Bone marrow (tissue), 2 donors: ENCODE results near the gene PGBD5.

ENCODE experiments used
- DNase-seq, 2 donors: peaks; one replicate each; lab custom pipeline; 2025; lab: John Stamatoyannopoulos, UW

The PGBD5 gene

DNA sequence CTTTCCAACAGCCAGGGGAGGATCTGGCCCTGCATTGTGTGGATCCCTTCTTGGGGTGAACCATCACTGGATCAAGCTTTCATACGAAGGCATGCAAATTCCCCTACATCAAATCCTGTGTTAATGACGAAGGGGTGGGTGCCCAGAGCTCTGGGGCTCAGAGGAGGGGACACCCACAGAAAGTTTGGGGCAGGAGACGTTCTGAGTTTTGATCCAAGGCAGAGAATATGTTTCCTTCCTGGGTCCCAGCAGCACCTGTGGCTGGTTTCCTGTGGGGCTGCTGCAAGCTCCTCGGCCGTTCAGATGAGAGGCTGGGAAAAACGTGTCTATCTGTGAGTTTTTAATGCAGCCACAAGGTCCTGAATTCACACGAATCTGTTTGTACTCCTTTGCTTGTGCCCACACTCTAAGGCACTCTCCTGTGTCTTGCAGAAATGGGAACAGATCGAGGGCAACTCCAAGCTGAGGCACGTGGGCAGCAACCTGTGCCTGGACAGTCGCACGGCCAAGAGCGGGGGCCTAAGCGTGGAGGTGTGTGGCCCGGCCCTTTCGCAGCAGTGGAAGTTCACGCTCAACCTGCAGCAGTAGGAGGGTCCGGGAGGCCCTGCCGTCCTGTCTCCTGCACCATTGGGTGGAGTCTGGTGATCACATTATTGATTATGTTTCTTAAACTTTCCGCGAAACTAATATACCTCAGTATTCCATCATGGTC is 147.1 kb downstream of the PGBD5 start:
- no peak for DNase-seq

DNA sequence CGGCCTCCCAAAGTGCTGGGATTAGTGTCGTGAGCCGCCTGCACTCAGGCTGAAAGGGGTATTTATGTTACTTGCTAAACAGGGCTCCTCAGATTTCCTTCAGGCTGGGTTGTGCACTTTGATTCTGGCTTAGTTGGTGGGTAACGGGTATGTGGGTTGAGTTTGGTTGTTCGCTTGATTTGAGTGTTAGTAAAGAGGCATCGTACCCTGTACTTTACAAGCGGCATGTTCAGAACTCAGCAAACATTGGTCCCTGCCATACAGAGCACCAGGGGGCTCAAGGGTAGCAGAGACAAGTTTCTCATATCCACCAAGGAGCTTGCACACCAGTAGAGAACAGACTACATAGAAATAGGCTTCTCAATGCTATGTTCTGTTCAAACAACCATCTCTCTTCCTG is 147.8 kb downstream of the PGBD5 start:
- DNase-seq, result no peak

DNA sequence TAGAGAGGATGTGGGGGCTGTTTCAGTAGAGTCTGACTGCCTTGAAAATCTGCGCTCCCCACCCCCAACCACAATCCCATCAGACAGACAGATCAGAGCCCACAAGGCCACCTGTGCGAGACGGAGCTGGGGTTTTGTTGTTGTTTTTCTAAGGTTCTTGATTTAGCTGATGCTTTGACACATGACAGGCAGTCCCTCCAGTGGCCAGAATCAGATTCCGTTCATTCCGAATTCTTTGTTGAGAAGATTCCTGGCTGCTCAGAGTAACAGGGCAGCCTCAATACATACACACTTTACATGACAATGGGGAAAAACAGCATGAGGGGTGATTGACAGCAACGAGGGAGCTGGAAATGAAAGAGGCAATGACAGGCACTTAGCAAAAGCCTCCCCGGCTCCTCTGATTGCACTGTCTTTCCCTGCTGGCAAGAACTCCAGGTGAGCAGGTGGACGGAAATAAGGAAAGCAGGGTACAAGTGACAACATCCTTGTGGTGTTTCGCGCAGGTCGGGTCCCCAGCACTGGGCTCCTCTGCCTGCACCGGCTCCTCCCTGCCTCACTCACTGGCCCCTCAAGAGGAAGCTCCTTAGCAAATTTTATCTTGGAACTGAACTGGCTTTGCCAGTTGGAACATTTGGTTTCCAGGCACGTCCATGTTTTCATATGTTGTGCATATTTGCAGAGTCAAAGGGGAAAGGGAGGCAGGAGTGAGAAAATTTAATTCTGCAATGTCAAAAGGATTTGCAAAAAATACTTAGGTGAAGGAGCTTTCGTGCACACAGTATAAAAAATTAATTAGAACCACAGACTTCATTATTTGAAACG is 148.7 kb downstream of the PGBD5 start:
- DNase-seq, result no peak

DNA sequence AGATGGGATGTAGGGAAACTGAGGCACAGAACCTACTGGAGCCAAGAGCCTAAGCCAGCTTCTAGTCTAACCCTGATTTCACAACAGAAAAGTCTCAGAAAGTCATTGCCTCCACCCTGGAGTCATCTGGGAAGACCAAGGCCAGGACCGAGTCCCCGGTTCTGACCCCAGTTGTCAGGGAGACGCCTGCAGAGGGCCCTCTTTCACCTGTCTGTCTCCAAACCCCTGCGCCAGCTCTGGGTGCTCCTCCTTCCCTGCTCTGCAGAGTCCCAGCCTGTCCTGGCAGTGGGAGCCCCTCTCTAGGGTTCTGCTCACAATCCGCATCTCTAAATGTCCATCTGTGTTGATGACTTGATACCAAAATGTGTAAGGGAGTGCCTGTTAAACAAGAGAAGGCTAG is 149.7 kb downstream of the PGBD5 start:
- no peak for DNase-seq

DNA sequence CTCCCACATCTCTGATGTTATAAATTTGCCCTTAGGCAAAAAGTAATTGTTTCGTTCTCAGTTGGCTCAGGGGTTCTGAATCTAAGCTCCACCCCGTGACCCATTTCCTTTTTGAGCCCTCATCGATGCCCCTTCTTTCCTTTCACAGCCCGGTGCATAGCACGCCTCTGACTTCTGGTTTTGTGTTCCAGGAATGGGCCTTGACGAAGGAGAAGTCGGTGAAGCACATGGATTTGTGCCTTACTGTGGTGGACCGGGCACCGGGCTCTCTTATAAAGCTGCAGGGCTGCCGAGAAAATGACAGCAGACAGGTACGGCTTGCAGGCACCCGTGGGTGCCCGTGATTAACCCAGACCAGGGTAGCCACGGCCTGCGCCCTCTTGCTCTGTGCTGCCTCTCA is 151.9 kb downstream of the PGBD5 start:
- DNase-seq, result peak in 1 of 2 donors; percentile 24

DNA sequence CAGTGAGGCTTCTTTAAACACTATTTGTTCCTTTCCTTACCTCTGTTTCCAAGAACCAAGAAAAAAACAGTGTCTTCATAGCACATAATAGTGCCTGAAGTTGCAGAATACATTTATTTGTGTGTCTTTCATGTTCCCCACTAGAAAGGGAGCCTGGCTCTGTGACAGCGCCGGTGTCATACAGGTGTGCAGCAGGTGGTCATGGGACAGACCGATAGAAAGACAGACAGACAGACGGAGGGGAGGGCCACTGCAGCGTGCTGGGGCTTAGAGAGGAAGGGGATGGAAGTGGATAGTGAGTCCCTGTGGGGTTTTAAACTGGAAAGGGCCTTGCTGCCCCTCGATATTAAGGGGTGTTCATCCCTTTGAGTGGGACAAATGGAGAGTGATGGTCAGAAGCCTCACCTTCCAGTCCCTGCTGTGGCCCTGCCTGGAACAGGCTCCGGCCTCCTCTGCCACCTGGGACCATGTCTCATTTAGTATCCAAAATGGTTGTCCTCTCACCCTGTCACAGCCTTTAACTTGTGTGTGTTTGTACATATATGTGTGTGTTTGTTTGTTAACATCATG is 152.9 kb downstream of the PGBD5 start:
- DNase-seq, result no peak

DNA sequence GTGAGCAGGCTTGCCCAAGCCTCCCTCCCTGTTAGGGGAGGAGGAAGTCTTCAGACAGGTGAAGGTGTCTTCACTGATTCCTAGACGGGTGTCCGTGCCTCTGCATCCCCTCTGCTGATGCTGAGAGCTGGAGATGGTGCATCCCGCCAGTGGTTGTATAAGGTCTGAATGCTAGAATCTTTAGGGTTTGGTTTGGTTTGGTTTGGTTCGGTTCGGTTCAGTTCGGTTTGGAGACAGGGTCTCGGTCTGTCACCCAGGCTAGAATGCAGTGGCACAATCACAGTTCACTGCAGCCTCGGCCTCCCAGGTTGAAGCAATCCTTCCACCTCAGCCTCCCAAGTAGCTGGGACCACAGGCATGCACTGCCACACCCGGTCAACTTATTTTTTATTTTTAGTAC is 153.6 kb downstream of the PGBD5 start:
- no peak for DNase-seq

DNA sequence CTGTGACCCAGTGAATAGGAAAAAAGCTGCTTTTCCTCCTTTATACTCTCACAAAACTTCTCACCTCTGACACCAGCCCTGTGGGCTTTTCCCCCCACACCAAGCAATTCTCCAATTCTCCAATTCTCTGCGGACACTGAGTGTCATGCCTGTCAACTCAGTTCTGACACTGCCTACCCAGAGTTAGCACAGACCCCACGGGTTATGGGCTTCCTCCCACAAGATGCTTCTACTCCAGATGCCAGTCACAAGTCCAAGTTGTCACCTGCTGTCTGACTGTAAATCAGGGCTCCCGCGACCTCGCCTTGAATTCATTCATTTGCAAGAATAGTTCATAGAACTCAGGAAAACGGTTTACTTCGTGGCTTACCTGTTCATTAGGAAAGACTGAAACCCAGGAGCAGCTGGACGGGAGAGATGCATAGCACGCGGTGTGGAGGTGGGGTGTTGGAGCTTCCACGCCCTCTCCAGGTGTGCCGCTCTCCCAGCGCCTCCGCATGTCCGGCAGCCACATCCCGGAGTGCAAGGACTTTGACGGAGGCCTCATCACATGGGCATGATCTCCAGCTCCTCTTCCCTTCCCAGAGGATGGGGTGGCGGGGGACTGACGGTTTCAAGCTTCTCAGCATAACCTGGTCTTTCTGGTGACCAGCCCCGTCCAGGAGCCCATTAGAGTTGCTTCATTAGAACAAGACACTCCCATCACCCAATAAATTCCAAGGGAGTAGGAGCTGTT is 154.7 kb downstream of the PGBD5 start:
- no peak for DNase-seq

DNA sequence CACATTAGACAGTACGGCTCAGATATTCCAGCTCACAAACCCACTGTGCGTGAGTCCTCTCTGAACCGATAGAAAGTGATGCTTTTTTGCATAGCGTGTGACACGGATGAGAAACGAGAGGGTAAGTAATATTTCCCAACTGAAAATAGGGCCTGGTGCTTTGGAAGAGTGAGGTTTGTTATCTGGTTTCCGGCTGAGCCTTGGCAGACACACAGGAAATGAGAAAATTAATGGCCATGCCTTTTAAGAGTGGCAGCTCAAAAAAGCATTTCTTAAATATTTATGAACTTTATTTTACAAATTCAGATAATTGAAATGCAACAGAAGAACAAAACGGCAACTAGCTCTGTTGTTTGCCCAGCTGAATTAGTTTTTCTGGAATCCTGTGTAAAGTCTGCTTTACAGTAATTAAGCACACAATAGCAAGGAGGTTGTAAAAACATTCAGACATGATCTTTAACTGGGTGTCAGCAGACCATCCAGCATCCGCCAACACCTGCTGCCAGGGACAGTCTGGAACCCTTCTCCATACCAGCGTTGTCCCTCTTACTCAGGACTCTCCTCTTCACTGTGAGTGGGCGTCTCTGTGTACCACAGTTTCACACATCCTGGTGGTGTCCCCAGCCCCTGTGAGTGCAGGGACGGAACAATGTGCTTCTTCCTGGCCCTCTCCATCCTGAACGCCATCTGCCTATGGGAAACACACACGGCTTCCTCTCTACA is 155.4 kb downstream of the PGBD5 start:
- DNase-seq, result peak in 1 of 2 donors; percentile 89

DNA sequence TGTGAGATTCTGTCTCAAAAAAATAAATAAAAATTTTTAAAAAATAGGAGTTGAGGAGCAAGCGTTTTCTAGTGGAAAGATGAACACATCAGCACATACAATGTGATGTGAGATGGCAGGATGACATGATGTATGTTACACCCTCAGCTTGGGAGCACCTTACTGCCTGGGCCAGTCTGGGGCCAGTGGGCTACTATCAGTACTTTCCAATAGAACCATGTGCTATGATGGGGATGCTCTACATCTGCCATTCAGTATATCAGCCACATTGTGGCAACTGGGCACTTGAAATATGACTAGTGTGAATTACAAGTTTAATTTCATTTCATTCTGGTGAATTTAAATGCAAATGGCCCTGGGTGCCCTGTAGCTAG is 156.0 kb downstream of the PGBD5 start:
- DNase-seq, result no peak

DNA sequence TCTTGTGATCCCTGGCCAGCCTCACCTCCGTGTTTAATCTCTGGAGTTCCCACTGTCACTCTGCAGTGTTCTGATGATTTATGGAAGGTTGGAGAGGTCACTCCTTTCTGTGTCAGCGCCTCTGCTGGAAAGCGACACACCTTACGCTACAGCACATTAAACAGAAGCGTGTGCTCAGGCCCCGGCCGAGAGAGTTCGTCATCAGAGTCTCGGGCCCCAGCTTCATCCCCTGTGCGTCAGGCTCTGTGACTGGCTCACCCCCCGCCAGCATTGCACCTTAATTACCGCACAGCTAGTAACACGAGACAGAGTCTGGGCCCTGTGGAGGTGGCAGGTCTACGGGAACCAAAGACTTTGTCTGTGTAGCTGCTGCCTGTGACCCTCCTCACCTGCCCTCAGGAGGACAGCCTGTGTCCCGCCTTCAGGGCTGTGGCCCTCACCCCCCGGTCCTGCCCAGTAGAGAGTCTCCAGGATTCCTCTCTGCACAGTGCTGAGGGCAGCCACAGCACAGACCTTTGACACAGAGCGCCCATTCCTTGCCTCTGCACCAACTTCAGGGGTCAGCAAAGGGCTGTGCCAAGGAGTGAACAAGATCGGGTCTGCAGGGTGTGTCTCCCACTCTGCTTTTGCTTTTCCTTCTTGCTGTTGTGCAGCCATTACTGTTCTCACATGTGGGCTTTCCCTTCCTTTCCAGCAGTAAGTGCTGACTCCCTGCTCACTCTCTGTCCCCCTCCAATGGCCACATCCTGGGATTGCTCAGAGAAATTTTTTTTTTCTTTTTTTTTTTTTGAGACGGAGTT is 157.6 kb downstream of the PGBD5 start:
- DNase-seq, result peak in 1 of 2 donors; percentile 78

DNA sequence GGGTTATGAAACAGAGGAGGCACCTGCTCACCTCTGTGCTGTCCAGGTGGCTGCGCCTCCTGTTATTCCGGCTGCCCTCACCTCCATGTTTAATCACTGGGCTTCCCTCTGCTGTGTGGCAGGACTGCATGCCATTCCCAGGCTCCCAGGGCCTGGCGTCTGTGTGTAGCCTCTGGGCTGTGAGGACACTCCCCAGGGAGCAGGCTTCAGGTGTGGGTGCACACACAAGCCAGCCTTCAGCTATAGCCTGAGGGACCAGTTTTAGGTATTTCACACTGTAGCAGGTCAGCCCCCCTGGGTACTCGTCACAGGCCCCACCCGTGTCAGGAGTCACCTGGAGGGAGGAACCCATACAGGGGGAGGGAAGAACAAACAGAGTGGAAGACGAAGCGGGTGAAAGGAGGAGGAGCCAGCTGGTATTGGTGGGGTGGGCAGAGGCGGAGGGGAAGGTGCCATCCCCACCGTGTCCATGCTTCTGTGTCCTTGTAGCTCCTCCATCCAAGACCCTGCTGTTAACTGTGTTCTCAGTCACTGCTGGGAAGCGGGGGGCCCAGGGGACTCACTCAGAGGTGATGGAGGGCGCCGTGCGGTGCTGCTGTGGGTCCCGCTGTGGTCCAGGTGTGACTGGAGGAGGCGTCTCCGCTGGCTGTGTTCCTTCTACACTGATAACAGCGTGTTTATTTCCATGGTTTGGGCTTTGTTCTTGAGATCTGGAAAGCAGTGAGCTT is 158.6 kb downstream of the PGBD5 start:
- DNase-seq, result no peak

DNA sequence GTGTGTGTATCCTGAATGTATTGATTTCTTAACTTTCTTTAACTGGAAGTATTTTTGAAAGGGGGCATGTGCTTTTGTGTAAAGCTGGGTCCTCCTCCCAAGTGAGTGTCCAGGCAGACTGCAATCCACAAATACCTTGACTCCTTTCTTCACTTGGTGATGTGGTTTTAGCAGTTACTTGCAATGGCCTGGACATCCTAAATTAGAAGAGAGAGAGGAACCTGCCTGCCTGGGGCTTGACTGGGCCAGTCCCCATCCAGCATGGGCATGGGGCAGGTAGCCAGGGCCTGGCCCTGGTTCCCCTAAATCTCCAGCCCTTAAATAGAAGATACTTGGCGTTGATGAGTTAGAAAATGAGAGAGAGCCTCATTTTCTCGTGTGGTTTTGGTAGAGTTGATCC is 159.7 kb downstream of the PGBD5 start:
- DNase-seq, result no peak

DNA sequence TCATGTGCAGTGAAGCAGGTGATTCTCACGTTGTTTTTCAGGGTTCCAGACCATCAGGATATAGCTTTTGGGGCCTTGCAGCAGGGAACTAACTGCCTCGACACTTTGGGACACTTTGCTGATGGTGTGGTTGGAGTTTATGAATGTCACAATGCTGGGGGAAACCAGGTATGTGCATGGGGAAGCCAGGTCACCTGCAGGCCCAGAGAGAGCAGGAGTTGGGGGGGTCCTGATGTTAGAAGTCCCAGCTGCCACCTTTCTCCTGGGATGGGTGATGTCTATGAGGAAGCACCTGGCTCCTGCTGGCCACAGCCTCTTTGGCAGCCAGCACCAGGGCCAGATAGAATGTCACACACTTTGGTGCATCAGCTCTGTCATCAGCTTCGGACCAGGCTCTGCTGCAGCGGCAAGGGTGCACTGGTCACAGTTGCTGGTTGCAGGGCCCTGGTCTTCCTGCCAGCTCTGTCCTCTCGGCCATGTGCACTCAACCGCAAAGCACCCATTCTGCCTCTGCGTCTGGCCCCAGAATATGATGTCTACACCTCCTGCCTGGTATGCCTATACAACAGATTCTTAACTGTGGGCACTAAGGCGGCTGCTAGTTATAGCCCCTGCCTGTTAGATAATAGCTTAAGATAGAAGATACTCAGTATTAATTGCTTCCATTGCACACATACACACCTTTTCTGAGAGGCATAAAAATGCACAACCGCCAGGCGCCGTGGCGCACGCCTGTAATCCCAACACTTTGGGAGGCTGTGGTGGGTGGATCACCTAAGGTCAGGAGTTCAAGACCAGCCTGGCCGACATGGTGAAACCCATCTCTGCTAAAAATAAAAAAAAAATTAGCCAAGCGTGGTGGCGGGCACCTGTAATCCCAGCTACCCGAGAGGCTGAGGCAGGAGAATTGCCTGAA is 160.7 kb downstream of the PGBD5 start:
- DNase-seq, result no peak
